Breast epithelium (tissue), 3 donors: Measurements from ENCODE around the gene MATN3.

Experiments used
- POLR2A ChIP-seq: fragments of 450-650 bp; IDR thresholded peaks from one replicate; pipeline ENCODE4 v1.6.1; 2016; ENCODE audit warnings: antibody characterized with exemption, mild to moderate bottlenecking, moderate library complexity
- TF ChIP-seq, protein P1 (sequence below), 3 donors: fragments of 450-650 bp; IDR thresholded peaks; one replicate each; pipeline ENCODE4 v1.5.1; 2016 to 2017; ENCODE audit warnings: antibody characterized with exemption in 3 of 3, mild to moderate bottlenecking in 3 of 3, moderate library complexity in 3 of 3

- TF ChIP-seq, protein P1, sequence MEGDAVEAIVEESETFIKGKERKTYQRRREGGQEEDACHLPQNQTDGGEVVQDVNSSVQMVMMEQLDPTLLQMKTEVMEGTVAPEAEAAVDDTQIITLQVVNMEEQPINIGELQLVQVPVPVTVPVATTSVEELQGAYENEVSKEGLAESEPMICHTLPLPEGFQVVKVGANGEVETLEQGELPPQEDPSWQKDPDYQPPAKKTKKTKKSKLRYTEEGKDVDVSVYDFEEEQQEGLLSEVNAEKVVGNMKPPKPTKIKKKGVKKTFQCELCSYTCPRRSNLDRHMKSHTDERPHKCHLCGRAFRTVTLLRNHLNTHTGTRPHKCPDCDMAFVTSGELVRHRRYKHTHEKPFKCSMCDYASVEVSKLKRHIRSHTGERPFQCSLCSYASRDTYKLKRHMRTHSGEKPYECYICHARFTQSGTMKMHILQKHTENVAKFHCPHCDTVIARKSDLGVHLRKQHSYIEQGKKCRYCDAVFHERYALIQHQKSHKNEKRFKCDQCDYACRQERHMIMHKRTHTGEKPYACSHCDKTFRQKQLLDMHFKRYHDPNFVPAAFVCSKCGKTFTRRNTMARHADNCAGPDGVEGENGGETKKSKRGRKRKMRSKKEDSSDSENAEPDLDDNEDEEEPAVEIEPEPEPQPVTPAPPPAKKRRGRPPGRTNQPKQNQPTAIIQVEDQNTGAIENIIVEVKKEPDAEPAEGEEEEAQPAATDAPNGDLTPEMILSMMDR (IDR thresholded peaks at IDR 0.05), result no peak
- no peak for TF ChIP-seq POLR2A
Measured at GRCh38 chr2:20019747-20020146, 7.3 kb upstream of the MATN3 start.
